Mesodermal cell (in vitro differentiated cells): ENCODE measurements around the gene PDZD2.

ENCODE experiments used
- H3K27ac ChIP-seq: 2 replicates; pipeline ENCODE4 v1.7.0; 2013; ENCODE audit warnings: mild to moderate bottlenecking, low read depth, low read length, moderate library complexity; ENCODE audit not compliant: severe bottlenecking
- H3K36me3 ChIP-seq: 2 replicates; pipeline ENCODE4 v1.7.1; 2013; ENCODE audit warnings: mild to moderate bottlenecking, low read length, moderate library complexity; ENCODE audit not compliant: control insufficient read depth, insufficient read depth
- H3K4me1 ChIP-seq: one replicate; pipeline ENCODE4 v1.7.1; 2013; ENCODE audit warnings: mild to moderate bottlenecking, low read length; ENCODE audit not compliant: insufficient read depth, control insufficient read depth, poor library complexity, severe bottlenecking
- H3K4me3 ChIP-seq: 2 replicates; pipeline ENCODE4 v1.7.0; 2013; ENCODE audit warnings: low read length, control low read depth, mild to moderate bottlenecking; ENCODE audit not compliant: insufficient read depth, poor library complexity, severe bottlenecking; ENCODE audit errors: extremely low read depth
- H3K9me3 ChIP-seq: 2 replicates; pipeline ENCODE4 v1.7.1; 2013; ENCODE audit warnings: mild to moderate bottlenecking, low read length, moderate library complexity; ENCODE audit not compliant: control insufficient read depth
- WGBS, 2 experiments: methylation state at CpG; one replicate each; pipeline ENCODE4 v1.1.5; 2013; ENCODE audit warnings: missing lambda C conversion rate in 2 of 2; ENCODE audit not compliant: insufficient coverage in 2 of 2; 5-methylcytosine and 5-hydroxymethylcytosine counted together

Gene PDZD2

GRCh38 chr5:31895199-31895820 lies 256.4 kb downstream of the PDZD2 start:
- no peaks in the 10 kb centered on the region for H3K4me1 ChIP-seq
- no peak overlapping the region for H3K27ac ChIP-seq
- H3K4me3 ChIP-seq: no peak overlapping the region
- no peaks in the 10 kb centered on the region for H3K36me3 ChIP-seq
- 69 to 100% methylated on average over 1 to 2 of the region's 2 CpGs for WGBS, 2 experiments
- no peaks in the 10 kb centered on the region for H3K9me3 ChIP-seq

- H3K4me3 ChIP-seq: no peak overlapping the region
- no peaks in the 10 kb centered on the region for H3K4me1 ChIP-seq
- no peaks in the 10 kb centered on the region for H3K36me3 ChIP-seq
- no peak overlapping the region for H3K27ac ChIP-seq
- WGBS, 2 experiments: 72 to 92% methylated on average over 3 to 4 of the region's 6 CpGs
- no peaks in the 10 kb centered on the region for H3K9me3 ChIP-seq
Observed at GRCh38 chr5:31898036-31898632, 259.2 kb downstream of the PDZD2 start.

GRCh38 chr5:31900296-31900865 lies 261.4 kb downstream of the PDZD2 start:
- Histone ChIP-seq H3K36me3 (no peaks in the 10 kb centered on the region), H3K4me3 (no peak overlapping the region), H3K9me3 (no peaks in the 10 kb centered on the region), H3K4me1 (no peaks in the 10 kb centered on the region), H3K27ac (no peak overlapping the region)
- WGBS, 2 experiments: 93 to 95% methylated on average over 4 to 5 of the region's 5 CpGs

- 70 to 76% methylated on average over 2 to 7 of the region's 8 CpGs for WGBS, 2 experiments
- Histone ChIP-seq H3K36me3 (no peaks in the 10 kb centered on the region), H3K4me3 (no peak overlapping the region), H3K27ac (no peak overlapping the region), H3K4me1 (no peaks in the 10 kb centered on the region), H3K9me3 (no peaks in the 10 kb centered on the region)
Observed at GRCh38 chr5:31901807-31902530, 263.0 kb downstream of the PDZD2 start.

GRCh38 chr5:31908396-31908795 lies 269.5 kb downstream of the PDZD2 start:
- Histone ChIP-seq H3K27ac (no peak overlapping the region), H3K4me3 (no peak overlapping the region)
- WGBS, 2 experiments: 89 to 93% methylated on average over 10 to 13 of the region's 14 CpGs

GRCh38 chr5:31909073-31909472 lies 270.1 kb downstream of the PDZD2 start:
- Histone ChIP-seq H3K9me3 (no peaks in the 10 kb centered on the region), H3K4me1 (peaks cover 4% of the 10 kb centered on the region), H3K36me3 (no peaks in the 10 kb centered on the region), H3K27ac (no peak overlapping the region), H3K4me3 (no peak overlapping the region)
- WGBS, 2 experiments: no CpG with 5 or more reads among the region's 3 CpGs

More at GRCh38 chr5:31908396-31908795, 269.5 kb downstream of the PDZD2 start:
- H3K36me3 ChIP-seq: no peaks in the 10 kb centered on the region
- no peaks in the 10 kb centered on the region for H3K4me1 ChIP-seq
- no peaks in the 10 kb centered on the region for H3K9me3 ChIP-seq

GRCh38 chr5:31911291-31912265 lies 272.6 kb downstream of the PDZD2 start:
- H3K27ac ChIP-seq: no peak overlapping the region
- H3K36me3 ChIP-seq: no peaks in the 10 kb centered on the region
- no peaks in the 10 kb centered on the region for H3K9me3 ChIP-seq
- H3K4me1 ChIP-seq: peaks cover 4% of the 10 kb centered on the region
- WGBS, 2 experiments: 87 to 89% methylated on average over 11 to 13 of the region's 15 CpGs
- H3K4me3 ChIP-seq: no peak overlapping the region

GRCh38 chr5:31913808-31914207 lies 274.9 kb downstream of the PDZD2 start:
- H3K36me3 ChIP-seq: no peaks in the 10 kb centered on the region
- no peaks in the 10 kb centered on the region for H3K9me3 ChIP-seq
- no peak overlapping the region for H3K4me3 ChIP-seq
- WGBS, 2 experiments: 100% methylated on average over 1 of the region's 2 CpGs; no CpG with 5 or more reads in 1 of the 2 experiments
- peaks cover 4% of the 10 kb centered on the region for H3K4me1 ChIP-seq
- no peak overlapping the region for H3K27ac ChIP-seq

- no peak overlapping the region for H3K27ac ChIP-seq
- WGBS, 2 experiments: 95 to 97% methylated on average over 6 to 8 of the region's 8 CpGs
- peaks cover 4% of the 10 kb centered on the region for H3K4me1 ChIP-seq
- H3K36me3 ChIP-seq: no peaks in the 10 kb centered on the region
- no peak overlapping the region for H3K4me3 ChIP-seq
- H3K9me3 ChIP-seq: no peaks in the 10 kb centered on the region
Observed at GRCh38 chr5:31916327-31916726, 277.4 kb downstream of the PDZD2 start.

GRCh38 chr5:31918739-31919138 lies 279.8 kb downstream of the PDZD2 start:
- no peak overlapping the region for H3K4me3 ChIP-seq
- no peak overlapping the region for H3K27ac ChIP-seq
- peaks cover 3% of the 10 kb centered on the region for H3K4me1 ChIP-seq
- no peaks in the 10 kb centered on the region for H3K36me3 ChIP-seq
- no peaks in the 10 kb centered on the region for H3K9me3 ChIP-seq
- 78 to 94% methylated on average over 1 to 2 of the region's 3 CpGs for WGBS, 2 experiments
